ENCODE measurements around the gene TSPAN16. TPM values are rescaled to one million over a fixed set of nuclear protein-coding genes. Genes with fewer than 3 reads are reported as not detected.
A peak's percentile ranks its signal among the peaks of the same experiment; 100 is the strongest.

The TSPAN16 gene
- total RNA-seq, 1 donor from 2014 or later, result not detected

DNA sequence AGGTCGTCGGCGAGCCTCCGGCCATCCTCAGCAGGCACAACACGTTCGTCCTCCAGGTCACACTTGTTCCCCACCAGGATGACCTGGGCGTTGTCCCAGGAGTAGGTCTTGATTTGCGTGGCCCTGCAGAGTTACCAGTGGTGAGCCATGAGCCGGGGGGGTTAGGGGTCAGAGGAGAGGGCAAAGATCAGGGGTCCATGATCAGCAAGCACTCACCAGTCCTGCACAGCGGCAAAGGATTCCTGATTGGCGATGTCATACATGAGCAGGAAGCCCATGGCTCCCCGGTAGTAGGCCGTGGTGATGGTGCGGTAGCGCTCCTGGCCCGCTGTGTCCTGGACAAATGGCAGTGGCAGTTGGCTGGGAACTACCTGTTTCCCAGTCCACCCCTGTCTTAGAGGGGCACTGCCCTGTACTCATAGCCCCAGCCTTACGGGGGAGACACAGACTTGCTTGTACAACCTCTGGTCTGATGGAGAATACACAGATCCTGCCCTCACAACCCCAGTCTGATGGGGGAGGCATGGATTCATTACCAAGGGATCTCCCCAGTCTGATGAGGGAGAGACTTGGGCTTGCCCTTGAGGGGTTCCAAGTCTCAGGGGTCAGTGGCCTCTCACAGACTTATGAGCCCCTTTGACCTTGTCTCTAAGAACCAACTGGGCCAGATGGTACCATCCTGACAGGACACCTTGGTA, 39.6 kb downstream of the TSPAN16 start:
- no peak for DNase-seq (ENCODE audit: low spot score)
- H3K4me1 Mint-ChIP-seq (ENCODE audit: unreplicated experiment), result no peaks in the 10 kb centered on the region
- no peaks in the 10 kb centered on the region for H3K9me3 Mint-ChIP-seq (ENCODE audit: unreplicated experiment)
- H3K27ac Mint-ChIP-seq (ENCODE audit: unreplicated experiment), result no peak overlapping the region
- peaks cover 30% of the 10 kb centered on the region for H3K36me3 Mint-ChIP-seq (ENCODE audit: low read depth, unreplicated experiment)
- peak overlapping the region; percentile 71 for H3K4me3 Mint-ChIP-seq (ENCODE audit: unreplicated experiment)
- H3K27me3 Mint-ChIP-seq (ENCODE audit: unreplicated experiment), result peaks cover 4% of the 10 kb centered on the region
- TF ChIP-seq, protein P1, sequence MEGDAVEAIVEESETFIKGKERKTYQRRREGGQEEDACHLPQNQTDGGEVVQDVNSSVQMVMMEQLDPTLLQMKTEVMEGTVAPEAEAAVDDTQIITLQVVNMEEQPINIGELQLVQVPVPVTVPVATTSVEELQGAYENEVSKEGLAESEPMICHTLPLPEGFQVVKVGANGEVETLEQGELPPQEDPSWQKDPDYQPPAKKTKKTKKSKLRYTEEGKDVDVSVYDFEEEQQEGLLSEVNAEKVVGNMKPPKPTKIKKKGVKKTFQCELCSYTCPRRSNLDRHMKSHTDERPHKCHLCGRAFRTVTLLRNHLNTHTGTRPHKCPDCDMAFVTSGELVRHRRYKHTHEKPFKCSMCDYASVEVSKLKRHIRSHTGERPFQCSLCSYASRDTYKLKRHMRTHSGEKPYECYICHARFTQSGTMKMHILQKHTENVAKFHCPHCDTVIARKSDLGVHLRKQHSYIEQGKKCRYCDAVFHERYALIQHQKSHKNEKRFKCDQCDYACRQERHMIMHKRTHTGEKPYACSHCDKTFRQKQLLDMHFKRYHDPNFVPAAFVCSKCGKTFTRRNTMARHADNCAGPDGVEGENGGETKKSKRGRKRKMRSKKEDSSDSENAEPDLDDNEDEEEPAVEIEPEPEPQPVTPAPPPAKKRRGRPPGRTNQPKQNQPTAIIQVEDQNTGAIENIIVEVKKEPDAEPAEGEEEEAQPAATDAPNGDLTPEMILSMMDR (IDR thresholded peaks at IDR 0.05; ENCODE audit: unreplicated experiment), result no peak

DNA sequence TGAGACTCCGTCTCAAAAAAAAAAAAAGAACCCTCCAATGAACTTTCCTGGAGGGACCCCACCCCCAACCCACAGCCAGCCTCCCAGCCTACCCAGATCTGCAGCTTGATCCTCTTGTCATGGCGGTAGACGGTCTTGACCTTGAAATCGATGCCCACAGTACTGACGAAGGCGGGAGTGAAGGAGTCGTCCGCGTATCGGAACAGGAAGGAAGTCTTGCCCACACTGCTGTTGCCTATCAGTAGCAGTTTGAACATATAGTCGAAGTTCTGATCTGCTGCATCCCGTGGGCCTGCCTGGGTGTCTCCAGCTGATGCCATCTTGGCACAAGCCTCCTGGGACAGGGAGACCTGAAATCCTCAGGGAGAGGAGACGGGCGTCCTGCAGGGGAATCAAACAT, 41.1 kb downstream of the TSPAN16 start:
- Mint-ChIP-seq H3K27ac (ENCODE audit: unreplicated experiment) (no peak overlapping the region), H3K4me3 (ENCODE audit: unreplicated experiment) (peak overlapping the region; percentile 67), H3K4me1 (ENCODE audit: unreplicated experiment) (no peaks in the 10 kb centered on the region)

DNA sequence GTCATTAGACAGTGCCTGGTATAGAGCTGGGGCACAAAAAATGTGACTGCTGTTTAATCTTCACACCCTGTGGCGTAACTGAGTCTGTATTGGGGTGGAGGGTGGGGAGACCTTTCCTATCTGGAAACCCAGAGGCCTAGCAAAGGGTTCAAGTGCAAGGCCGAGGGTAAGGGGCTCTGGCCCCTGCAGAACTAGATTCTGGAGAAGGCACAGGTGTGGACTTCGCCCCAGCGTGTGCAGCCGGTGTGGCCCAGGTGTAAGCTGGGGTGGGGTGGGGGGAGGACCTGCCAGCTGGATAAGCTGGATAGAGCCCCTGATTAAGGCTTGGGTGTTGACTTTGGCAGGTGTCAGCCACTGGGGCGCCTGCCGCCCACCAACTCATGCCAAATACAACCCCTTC, 42.2 kb downstream of the TSPAN16 start:
- no peaks in the 10 kb centered on the region for H3K9me3 Mint-ChIP-seq (ENCODE audit: unreplicated experiment)
- H3K4me3 Mint-ChIP-seq (ENCODE audit: unreplicated experiment), result peak overlapping the region; percentile 51
- no peak for DNase-seq (ENCODE audit: low spot score)
- no peaks in the 10 kb centered on the region for H3K4me1 Mint-ChIP-seq (ENCODE audit: unreplicated experiment)
- TF ChIP-seq, protein P1 (IDR thresholded peaks at IDR 0.05; ENCODE audit: unreplicated experiment), result no peak
- H3K36me3 Mint-ChIP-seq (ENCODE audit: low read depth, unreplicated experiment), result peaks cover 21% of the 10 kb centered on the region
- H3K27ac Mint-ChIP-seq (ENCODE audit: unreplicated experiment), result no peak overlapping the region
- H3K27me3 Mint-ChIP-seq (ENCODE audit: unreplicated experiment), result peaks cover 4% of the 10 kb centered on the region

More for the DNA sequence above, 41.1 kb downstream of the TSPAN16 start:
- TF ChIP-seq, protein P1 (IDR thresholded peaks at IDR 0.05; ENCODE audit: unreplicated experiment), result no peak
- DNase-seq (ENCODE audit: low spot score), result no peak
- Mint-ChIP-seq H3K9me3 (ENCODE audit: unreplicated experiment) (no peaks in the 10 kb centered on the region), H3K36me3 (ENCODE audit: low read depth, unreplicated experiment) (peaks cover 26% of the 10 kb centered on the region), H3K27me3 (ENCODE audit: unreplicated experiment) (peaks cover 4% of the 10 kb centered on the region)

DNA sequence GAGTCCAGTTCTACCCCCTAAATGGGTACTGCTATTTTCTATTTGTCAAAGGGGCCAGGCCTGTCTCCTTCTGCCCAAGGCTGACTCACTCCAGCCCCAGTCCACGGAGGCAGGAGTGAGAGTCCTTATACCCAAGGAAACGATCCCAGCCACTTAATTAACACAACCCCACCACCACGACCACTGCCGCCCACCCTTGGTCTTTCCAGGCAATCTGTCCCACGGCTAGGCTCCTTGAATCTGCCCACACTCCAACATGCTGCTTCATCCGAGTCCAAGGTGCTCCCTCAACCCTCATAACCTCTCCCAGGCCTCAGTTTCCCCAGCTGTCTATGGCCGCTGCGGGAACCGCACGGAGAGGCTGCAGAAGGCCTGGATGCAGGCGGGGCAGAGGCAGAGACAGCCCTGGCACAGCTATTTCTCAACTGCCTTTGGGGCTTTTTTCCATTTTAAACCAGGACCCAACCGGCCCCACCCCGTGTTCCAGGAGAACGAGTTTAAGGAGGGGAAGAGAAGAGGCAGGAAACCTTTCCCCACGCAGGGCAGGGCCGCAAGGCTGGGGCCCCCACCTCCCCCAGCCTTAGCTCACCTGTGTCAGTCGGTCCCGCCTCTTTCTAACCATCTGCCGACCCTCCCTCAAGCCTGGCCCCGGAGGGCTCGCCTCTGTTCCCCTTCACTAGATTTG, 42.8 kb downstream of the TSPAN16 start:
- TF ChIP-seq, protein P1 (IDR thresholded peaks at IDR 0.05; ENCODE audit: unreplicated experiment), result no peak
- peaks cover 4% of the 10 kb centered on the region for H3K27me3 Mint-ChIP-seq (ENCODE audit: unreplicated experiment)
- H3K9me3 Mint-ChIP-seq (ENCODE audit: unreplicated experiment), result no peaks in the 10 kb centered on the region
- peak overlapping the region; percentile 90 for H3K4me3 Mint-ChIP-seq (ENCODE audit: unreplicated experiment)
- no peaks in the 10 kb centered on the region for H3K4me1 Mint-ChIP-seq (ENCODE audit: unreplicated experiment)
- H3K36me3 Mint-ChIP-seq (ENCODE audit: low read depth, unreplicated experiment), result peaks cover 17% of the 10 kb centered on the region
- no peak for DNase-seq (ENCODE audit: low spot score)
- H3K27ac Mint-ChIP-seq (ENCODE audit: unreplicated experiment), result no peak overlapping the region
